HCT116 (cell line): ENCODE measurements around the gene NAGPA. TPM values are rescaled to one million over a fixed set of nuclear protein-coding genes. Genes with fewer than 3 reads are reported as not detected.

Experiments used
- ATAC-seq: fragments of 200-7000 bp; cut with Tn5 transposase; 2 replicates; pipeline ENCODE4 v1.9.1; 2020; ENCODE audit warnings: mild to moderate bottlenecking, moderate library complexity
- BruUV-seq: library from RNA; stranded (reverse); fragments of 400-500 nt; replicated peaks from 2 replicates; lab custom pipeline; 2021; lab: Mats Ljungman, UMichigan
- CTCF ChIA-PET: fragments of 300-600 bp; sonication (Branson Sonifier 250); formaldehyde crosslinking; loops from one replicate; lab custom pipeline; 2021; ENCODE audit warnings: antibody characterized with exemption; lab: Charles Lee
- POLR2A ChIA-PET: fragments of 300-600, 350-600 bp; sonication (Branson Sonifier 250); formaldehyde crosslinking; loops from one replicate; lab custom pipeline; 2021; ENCODE audit warnings: antibody characterized with exemption; lab: Charles Lee
- RAD21 ChIA-PET, 2 experiments: fragments of 300-600 bp; sonication (Branson Sonifier 250); formaldehyde crosslinking; loops; one replicate each; lab custom pipeline; 2023; ENCODE audit warnings: low total read pairs in 2 of 2; ENCODE audit not compliant: uncharacterized antibody in 2 of 2, unreplicated experiment in 2 of 2, low non-redundant PET in 1 of 2; lab: Charles Lee
- DNase-seq: peaks from one replicate; pipeline ENCODE4 v3.0.0-alpha.2; 2010; ENCODE audit warnings: low read depth, low spot score
- H2AFZ ChIP-seq: fragments of 200-600 bp; shearing (Covaris generic), sonication (generic); 2 replicates; pipeline ENCODE4 v1.6.1; 2017; ENCODE audit warnings: low read depth, mixed run types, mixed read lengths, antibody characterized with exemption, low read length; ENCODE audit not compliant: poor library complexity, severe bottlenecking
- H3K27ac ChIP-seq: 2 replicates; pipeline ENCODE4 v1.5.1; 2012; ENCODE audit warnings: low read depth, low read length
- H3K27me3 ChIP-seq: fragments of 200-600 bp; sonication (generic); 2 replicates; pipeline ENCODE4 v1.6.1; 2016; ENCODE audit warnings: mixed run types, low read length, mixed read lengths; ENCODE audit not compliant: insufficient read depth
- H3K36me3 ChIP-seq, 2 experiments: fragments of 200-500 bp in 1 of 2; fragments of 200-600 bp in 1 of 2; sonication (Bioruptor generic) in 1 of 2; sonication (generic) in 1 of 2; 2 replicates each; pipeline versions ENCODE4 v1.5.1 to v1.6.1; 2014 to 2016; ENCODE audit warnings: low read length in 2 of 2, inconsistent platforms in 1 of 2, mixed read lengths in 1 of 2, mixed run types in 1 of 2; ENCODE audit not compliant: insufficient read depth in 2 of 2, control insufficient read depth in 1 of 2
- H3K4me1 ChIP-seq, 2 experiments: fragments of 200-600 bp in 1 of 2; sonication (generic) in 1 of 2; 2 replicates each; pipeline versions ENCODE4 v1.5.1 to v1.6.1; 2012 to 2017; ENCODE audit warnings: low read length in 2 of 2, inconsistent platforms in 1 of 2, mild to moderate bottlenecking in 1 of 2, mixed read lengths in 1 of 2, mixed run types in 1 of 2, moderate library complexity in 1 of 2; ENCODE audit not compliant: insufficient read depth in 2 of 2, control insufficient read depth in 1 of 2
- H3K4me2 ChIP-seq: fragments of 200-600 bp; sonication (generic); 2 replicates; pipeline ENCODE4 v1.6.1; 2017; ENCODE audit warnings: mixed run types, low read length, mixed read lengths
- H3K4me3 ChIP-seq, 2 experiments: fragments of 200-600 bp in 1 of 2; sonication (generic) in 1 of 2; replicated peaks in 1 of 2; 2 replicates each; pipeline ENCODE4 v1.5.1; 2011 to 2016; ENCODE audit warnings: low read length in 2 of 2, control low read depth in 1 of 2, low read depth in 1 of 2, mild to moderate bottlenecking in 1 of 2, mixed read lengths in 1 of 2, mixed run types in 1 of 2
- H3K79me2 ChIP-seq: fragments of 200-600 bp; sonication (generic); 2 replicates; pipeline ENCODE4 v1.6.1; 2017; ENCODE audit warnings: mild to moderate bottlenecking, mixed run types, low read length, moderate library complexity, mixed read lengths; ENCODE audit not compliant: insufficient read depth
- H3K9ac ChIP-seq: fragments of 200-600 bp; sonication (generic); 2 replicates; pipeline ENCODE4 v1.6.1; 2016; ENCODE audit warnings: low read length, mixed read lengths
- H3K9me2 ChIP-seq: fragments of 200-600 bp; sonication (generic), shearing (Covaris generic); 2 replicates; pipeline ENCODE4 v1.6.1; 2017; ENCODE audit warnings: mixed run types, mild to moderate bottlenecking, moderate library complexity; ENCODE audit not compliant: insufficient read depth
- H3K9me3 ChIP-seq, 2 experiments: fragments of 200-500 bp in 1 of 2; fragments of 200-600 bp in 1 of 2; sonication (Bioruptor generic) in 1 of 2; sonication (generic) in 1 of 2; 2 replicates each; pipeline ENCODE4 v1.6.1; 2014 to 2017; ENCODE audit warnings: low read length in 2 of 2, mixed read lengths in 2 of 2, inconsistent platforms in 1 of 2, low read depth in 1 of 2, mild to moderate bottlenecking in 1 of 2, mixed run types in 1 of 2, moderate library complexity in 1 of 2; ENCODE audit not compliant: control insufficient read depth in 1 of 2, insufficient read depth in 1 of 2
- H4K20me1 ChIP-seq: fragments of 200-600 bp; sonication (generic), shearing (Covaris generic); 2 replicates; pipeline ENCODE4 v1.6.1; 2017; ENCODE audit warnings: mixed run types, mild to moderate bottlenecking, moderate library complexity; ENCODE audit not compliant: insufficient read depth
- CBX3 ChIP-seq: IDR thresholded peaks from 2 replicates; pipeline ENCODE4 v1.6.1; 2012; ENCODE audit warnings: low read depth
- EGR1 ChIP-seq: IDR thresholded peaks from 2 replicates; pipeline ENCODE4 v1.6.1; 2012; ENCODE audit warnings: low read depth
- FOSL1 ChIP-seq: IDR thresholded peaks from 2 replicates; pipeline ENCODE4 v1.6.1; 2012; ENCODE audit warnings: low read depth
- JUND ChIP-seq: IDR thresholded peaks from 2 replicates; pipeline ENCODE4 v1.6.1; 2012
- POLR2A ChIP-seq: IDR thresholded peaks from 2 replicates; pipeline ENCODE4 v1.7.0; 2011; ENCODE audit warnings: borderline replicate concordance; ENCODE audit not compliant: insufficient read depth, insufficient read length; ENCODE audit errors: extremely low read depth
- SP1 ChIP-seq: IDR thresholded peaks from 2 replicates; pipeline ENCODE4 v1.6.1; 2012; ENCODE audit warnings: low read depth
- YY1 ChIP-seq: IDR thresholded peaks from 2 replicates; pipeline ENCODE4 v1.6.1; 2011; ENCODE audit warnings: low read length, low read depth, moderate library complexity, mild to moderate bottlenecking; ENCODE audit not compliant: insufficient replicate concordance; ENCODE audit errors: extremely low read depth
- intact Hi-C: fragments of 100-400 bp; cut with micrococcal nuclease; formaldehyde crosslinking; loops from 2 replicates; pipeline ENCODE4 v1.10.0; 2022
- total RNA-seq: library from RNA; stranded (reverse); gene quantifications from one replicate; pipeline ENCODE4 v1.2.1, GENCODE V29; 2021; ENCODE audit not compliant: unreplicated experiment
- TF ChIP-seq, protein P1 (sequence below): IDR thresholded peaks from 2 replicates; pipeline ENCODE4 v1.6.1; 2012; ENCODE audit warnings: low read depth
- TF ChIP-seq, protein P2 (sequence below): IDR thresholded peaks from 2 replicates; pipeline ENCODE4 v1.6.1; 2012

NAGPA gene
- total RNA-seq, 1 experiment from 2014 or later = 17.5 TPM

DNA sequence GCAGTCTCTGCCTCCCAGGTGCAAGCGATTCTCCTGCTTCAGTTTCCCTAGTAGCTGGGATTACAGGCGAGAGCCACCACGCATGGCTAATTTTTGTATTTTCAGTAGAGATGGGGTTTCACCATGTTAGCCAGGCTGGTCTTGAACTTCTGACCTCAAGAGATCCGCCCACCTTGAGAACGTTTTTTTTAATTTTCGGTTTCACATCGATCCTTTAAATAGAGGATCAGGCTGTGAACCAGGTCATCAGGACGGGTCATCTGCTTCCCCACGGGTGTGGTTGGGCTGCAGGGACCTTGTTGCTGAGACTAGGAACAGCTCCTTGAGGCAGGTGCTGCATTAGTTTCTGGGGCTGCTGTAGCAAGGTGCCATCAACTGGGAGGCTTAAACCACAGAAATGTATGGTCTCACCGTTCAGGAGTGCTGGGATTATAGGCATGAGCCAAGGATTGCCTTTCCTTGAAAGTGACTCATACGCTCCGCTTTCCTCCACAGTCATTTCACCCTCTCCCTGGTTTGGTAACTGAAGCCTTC, 7.9 kb upstream of the NAGPA start:
- Histone ChIP-seq H3K4me1 (peaks cover 15 to 32% of the 10 kb centered on the region in 2 experiments), H4K20me1 (no peaks in the 10 kb centered on the region), H3K4me3 (peak overlapping the region in 1 of 2 experiments; percentile 26; a peak in 2 of 4 replicates), H3K9ac (peak overlapping the region; percentile 7), H3K79me2 (no peaks in the 10 kb centered on the region), H3K9me3 (no peaks in the 10 kb centered on the region), H2AFZ (no peak overlapping the region), H3K9me2 (no peaks in the 10 kb centered on the region), H3K4me2 (peak overlapping the region; percentile 58), H3K27ac (peak overlapping the region; percentile 16; the same call in 1 of the 2 replicates), H3K27me3 (no peaks in the 10 kb centered on the region), H3K36me3 (no peaks in the 10 kb centered on the region)
- ChIA-PET POLR2A (no interaction called here), RAD21 (no interaction called here), CTCF (no interaction called here)
- intact Hi-C loops = no loop called here
- TF ChIP-seq FOSL1 = peak; percentile 53; the same call in 1 of the 2 replicates
- peak; percentile 65; the same call in 1 of the 2 replicates for TF ChIP-seq JUND
- TF ChIP-seq EGR1 = peak; percentile 32; the same call in 1 of the 2 replicates
- peak; percentile 43; the same call in 1 of the 2 replicates for TF ChIP-seq SP1
- TF ChIP-seq, protein P1, sequence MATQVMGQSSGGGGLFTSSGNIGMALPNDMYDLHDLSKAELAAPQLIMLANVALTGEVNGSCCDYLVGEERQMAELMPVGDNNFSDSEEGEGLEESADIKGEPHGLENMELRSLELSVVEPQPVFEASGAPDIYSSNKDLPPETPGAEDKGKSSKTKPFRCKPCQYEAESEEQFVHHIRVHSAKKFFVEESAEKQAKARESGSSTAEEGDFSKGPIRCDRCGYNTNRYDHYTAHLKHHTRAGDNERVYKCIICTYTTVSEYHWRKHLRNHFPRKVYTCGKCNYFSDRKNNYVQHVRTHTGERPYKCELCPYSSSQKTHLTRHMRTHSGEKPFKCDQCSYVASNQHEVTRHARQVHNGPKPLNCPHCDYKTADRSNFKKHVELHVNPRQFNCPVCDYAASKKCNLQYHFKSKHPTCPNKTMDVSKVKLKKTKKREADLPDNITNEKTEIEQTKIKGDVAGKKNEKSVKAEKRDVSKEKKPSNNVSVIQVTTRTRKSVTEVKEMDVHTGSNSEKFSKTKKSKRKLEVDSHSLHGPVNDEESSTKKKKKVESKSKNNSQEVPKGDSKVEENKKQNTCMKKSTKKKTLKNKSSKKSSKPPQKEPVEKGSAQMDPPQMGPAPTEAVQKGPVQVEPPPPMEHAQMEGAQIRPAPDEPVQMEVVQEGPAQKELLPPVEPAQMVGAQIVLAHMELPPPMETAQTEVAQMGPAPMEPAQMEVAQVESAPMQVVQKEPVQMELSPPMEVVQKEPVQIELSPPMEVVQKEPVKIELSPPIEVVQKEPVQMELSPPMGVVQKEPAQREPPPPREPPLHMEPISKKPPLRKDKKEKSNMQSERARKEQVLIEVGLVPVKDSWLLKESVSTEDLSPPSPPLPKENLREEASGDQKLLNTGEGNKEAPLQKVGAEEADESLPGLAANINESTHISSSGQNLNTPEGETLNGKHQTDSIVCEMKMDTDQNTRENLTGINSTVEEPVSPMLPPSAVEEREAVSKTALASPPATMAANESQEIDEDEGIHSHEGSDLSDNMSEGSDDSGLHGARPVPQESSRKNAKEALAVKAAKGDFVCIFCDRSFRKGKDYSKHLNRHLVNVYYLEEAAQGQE = no peak
- TF ChIP-seq POLR2A = no peak
- TF ChIP-seq, protein P2, sequence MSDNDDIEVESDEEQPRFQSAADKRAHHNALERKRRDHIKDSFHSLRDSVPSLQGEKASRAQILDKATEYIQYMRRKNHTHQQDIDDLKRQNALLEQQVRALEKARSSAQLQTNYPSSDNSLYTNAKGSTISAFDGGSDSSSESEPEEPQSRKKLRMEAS = peak; percentile 19
- TF ChIP-seq CBX3 = peak; percentile 30; the same call in 1 of the 2 replicates
- TF ChIP-seq YY1 = no peak
- DNase-seq (peak; percentile 58), ATAC-seq (peak; percentile 83)
- BruUV-seq = no TSS peak
